Activated effector memory CD4-positive, alpha-beta T cell treated with anti-CD3 and anti-CD28 coated beads, Interleukin-2, amount 50 U/mL, for 16 hours (primary cell): ENCODE measurements around the gene E2F1.

Source experiments
- DNase-seq: peaks from one replicate; pipeline ENCODE4 v3.0.0-alpha.2; 2020

Gene E2F1, protein sequence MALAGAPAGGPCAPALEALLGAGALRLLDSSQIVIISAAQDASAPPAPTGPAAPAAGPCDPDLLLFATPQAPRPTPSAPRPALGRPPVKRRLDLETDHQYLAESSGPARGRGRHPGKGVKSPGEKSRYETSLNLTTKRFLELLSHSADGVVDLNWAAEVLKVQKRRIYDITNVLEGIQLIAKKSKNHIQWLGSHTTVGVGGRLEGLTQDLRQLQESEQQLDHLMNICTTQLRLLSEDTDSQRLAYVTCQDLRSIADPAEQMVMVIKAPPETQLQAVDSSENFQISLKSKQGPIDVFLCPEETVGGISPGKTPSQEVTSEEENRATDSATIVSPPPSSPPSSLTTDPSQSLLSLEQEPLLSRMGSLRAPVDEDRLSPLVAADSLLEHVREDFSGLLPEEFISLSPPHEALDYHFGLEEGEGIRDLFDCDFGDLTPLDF

DNA sequence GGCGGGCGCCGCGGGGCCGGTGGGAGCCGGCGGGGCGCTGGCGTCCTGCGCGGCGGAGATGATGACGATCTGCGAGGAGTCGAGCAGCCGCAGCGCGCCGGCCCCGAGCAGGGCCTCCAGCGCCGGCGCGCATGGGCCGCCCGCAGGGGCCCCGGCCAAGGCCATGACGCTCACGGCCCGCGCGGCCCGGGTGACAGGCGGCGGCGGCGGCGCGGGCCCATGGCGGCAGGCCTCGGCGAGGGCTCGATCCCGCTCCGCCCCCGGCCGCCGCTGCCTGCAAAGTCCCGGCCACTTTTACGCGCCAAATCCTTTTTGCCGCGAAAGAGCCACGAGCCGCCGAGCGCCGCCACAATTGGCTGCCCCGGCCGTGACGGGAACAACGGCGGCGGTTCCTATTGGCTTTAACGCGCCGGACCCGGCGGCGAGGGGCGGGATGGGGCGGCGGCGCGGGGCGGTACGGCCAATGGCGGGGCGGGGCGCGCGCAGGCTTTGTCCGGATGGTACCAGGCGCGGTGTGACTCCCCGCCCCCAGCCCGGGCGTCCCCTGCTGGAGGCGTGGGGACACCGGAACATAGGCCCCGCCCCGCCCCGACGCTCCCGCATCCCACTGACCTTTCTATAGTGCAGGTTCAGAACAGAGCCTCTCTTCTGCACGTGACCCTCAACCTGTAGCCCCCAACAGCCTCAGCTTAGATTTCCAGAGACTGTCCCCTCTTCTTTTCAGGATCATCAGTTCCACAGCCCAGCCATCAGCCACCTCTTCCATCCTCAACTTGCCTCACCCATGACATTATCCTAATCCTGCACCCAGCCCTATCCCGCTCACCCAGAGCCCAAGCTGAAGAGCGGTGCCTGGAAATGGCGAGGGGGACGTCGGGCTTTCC lies at the start of gene E2F1:
E2F1 (minus strand) TSS at position 286 of the 884 bp plus-strand sequence; CDS start at position 165, 121 bp downstream.
- DNase-seq, result peak; percentile 98

DNA sequence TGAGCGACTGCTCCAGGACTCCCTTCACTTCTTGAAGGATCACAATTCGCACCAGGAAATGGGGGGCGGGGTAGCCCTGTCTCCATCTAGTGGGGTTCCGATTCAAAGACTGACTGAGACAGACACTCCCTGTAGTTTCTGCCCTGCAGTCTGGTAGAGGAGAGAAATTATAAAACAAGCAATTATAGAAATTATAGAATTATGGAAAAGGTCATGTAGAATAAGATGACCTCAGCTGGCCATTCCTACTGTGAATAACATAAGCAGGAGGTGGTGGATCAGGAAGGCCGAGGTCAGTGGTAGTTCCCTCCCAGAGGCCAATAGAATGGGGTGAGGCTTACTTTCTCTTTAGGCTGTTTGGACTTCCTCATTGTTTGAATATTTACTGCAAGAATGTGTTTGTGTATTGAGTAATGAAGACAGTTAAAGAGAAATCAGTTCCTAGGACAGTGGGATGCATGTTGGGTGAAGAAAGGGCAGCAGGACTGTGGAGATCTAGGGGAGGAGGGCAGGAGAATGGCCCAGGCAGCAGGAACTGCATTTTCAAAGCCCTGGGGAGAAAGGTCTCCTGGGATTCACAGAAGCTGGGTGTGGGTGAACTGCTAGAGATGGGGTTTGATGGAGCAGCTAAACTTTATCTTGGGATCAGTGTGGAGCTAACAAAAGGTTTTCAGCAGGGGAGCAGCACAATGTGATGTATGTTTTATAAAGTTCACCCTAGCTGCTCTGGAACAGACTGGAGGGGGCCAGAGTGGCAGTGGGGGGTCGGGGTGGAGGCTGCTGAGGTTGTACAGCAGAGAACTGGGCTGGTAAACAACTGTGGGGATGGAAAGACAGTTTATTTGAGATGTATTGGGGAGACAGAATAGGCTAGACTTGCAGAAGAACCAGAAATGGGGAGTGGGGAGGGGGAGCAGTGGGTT lies 47.7 kb upstream of the E2F1 start:
- no peak for DNase-seq

DNA sequence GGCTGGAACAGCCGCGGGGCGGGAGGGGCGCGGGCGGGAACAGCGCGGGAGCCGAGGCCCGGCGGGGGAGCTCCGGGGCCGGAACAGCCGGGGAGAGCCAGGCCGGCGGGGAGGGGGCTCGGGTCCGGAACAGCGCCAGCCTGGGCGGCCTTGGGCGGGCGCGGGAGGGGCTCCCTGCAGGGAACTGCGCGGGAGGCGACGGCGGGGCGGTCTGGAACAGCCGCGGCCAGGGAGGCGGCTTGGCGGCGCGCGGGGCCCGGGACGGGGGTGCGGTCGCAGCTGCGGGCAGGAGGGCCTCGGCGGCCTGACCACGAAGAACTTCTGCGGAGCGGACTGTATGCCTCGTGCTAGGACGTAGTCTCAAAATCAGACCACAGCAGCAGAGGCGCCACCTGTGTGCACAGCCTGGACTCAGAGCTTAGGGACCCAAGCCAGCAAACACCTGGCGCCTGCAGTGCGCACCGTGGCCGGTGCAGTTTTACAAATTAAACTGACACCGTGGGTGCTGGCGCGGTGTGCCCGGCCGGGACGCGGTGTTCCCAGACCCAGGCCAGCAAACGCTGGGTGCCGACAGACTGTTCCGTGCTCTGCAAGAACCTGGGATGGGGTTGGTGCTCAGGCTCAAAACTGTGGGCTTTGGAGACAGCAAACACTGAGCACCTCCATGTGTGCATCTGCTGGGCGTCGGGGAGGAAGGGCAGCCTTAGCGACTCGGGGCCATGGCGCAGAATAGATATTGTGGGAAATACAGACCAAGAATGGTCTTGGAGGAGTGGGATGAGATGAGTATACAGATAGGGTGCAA lies 46.2 kb upstream of the E2F1 start:
- peak; percentile 94 for DNase-seq

DNA sequence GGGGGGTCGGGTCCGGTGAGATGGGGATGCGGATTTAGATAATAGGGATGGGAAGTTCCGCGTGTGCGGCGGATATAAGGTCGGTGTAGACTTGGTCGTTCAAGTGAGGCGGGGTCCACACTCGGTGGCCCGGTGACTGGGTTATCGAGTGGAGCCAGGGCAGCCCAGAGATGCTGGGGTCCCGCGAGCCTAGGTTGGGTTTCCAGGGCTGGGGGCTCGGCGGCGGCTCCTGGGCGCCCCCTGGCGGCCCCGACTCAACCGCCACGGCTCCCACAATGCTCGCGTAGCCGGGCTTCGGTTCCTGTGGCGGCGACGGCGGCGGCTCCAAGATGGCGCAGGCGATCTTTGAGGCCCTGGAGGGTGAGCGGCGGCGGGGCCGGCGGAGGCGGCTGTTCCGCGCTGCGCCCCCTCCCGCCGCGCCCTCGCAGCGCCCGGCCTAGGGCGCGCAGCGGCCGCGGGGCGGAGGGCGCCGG lies 45.5 kb upstream of the E2F1 start, which contains the start of gene ZNF341:
ZNF341 (plus strand) TSS at position 304 of the 473 bp plus-strand sequence; CDS start at position 330, 26 bp downstream.
- DNase-seq, result peak; percentile 96

DNA sequence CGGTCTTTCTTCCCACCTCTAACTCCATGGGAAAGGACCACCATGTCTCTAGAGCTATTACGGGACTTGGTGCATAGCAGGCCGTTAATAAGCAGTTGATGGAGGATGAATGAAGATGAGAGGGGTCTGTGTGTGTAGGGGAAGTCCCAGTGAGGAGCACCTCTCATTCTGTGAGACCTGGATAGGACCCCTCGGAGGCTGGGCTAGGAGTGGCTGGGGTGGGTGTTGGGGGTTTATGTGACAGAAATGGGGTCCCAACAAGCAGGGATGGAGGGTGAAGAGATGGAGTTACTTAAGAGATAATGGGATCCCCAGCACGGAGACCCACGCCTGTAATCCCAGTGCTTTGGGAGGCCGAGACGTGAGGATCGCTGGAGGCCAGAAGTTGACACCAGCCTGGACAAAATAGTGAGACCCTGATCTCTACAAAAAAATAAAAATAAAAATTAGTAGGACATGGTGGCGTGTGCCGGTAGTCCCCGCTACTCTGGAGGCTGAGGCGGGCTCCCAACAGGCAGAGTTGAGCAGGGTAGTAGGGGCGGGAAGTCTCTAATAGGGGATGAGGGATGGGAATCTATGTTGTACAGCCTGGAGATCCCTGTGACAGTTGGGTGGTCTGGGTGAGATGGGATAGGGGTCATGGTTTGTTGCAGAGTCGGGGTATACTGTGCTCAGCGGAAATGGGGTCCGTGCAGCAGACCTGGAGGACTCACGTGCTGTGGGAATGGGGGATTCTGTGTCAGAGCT lies 44.9 kb upstream of the E2F1 start:
- no peak for DNase-seq

DNA sequence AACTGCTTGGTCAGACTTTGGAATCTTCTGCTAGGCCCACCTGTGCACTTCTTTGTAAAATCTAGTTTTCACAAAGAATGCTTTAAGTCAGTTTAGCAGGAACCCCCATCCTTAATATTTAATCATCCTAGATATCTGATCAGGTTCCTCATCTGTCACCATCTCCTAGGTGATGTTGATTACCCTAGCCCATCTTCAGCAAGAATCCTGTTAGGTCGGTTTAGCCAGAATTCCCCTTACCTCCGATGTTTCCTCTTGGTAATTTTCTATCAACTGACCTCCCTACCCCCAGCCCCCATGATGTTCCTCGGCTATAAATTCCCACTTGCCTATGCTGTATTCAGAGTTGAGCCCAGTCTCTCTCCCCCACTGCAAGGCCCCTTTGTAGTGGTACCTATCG lies 42.9 kb upstream of the E2F1 start:
- no peak for DNase-seq

DNA sequence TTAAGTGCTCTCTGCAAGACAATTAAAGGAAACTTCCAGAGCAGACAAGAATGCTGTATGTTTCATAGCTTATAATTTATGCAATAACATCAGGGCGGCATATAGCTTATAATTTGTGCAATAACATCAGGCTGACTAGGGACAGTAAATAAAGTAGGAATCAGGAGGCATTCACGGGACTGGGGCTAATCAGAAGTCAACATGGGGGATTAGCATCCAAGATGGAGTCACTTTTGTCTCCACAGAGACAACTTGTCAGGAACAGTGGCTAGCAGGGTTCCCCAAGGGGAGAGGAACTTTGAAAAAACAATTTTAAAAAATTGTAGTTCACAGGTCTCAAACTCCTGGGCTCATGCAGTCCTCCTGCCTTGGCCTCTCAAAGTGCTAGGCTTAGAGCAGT lies 42.3 kb upstream of the E2F1 start:
- no peak for DNase-seq

DNA sequence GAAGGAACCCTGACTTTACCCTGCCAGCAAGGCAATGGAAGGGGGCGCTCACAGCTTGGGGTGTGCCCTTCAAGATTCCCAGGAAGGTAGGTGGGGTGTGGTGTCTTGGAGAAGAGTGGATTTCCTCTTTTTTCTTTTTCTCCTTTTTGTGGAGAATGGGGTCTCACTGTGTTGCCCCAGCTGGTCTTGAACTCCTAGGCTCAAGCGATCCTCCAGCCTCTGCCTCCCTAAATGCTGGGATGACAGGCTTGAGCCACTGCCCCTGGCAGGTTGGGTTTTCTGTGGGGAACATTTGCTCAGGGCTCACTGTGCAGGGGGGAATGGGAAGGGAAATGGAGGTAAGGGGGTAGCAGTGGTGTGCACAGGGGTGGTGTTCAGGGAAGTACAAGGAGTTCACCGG lies 41.6 kb upstream of the E2F1 start:
- DNase-seq, result no peak

DNA sequence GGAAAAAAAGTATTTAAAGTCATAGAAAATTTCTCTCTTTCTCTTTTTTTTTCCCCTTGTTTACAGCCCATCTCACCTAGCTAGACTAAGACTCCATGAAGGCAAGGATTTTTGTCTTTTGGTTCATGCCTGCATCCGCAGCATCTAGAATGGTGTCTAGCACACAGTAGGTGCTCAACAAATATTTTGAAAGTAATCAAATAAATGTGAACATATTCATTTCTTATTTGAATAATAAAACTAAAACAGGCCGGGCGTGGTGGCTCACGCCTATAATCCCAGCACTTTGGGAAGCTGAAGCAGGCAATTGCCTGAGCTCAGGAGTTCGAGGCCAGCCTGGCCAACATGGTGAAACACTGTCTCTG lies 40.9 kb upstream of the E2F1 start:
- no peak for DNase-seq

DNA sequence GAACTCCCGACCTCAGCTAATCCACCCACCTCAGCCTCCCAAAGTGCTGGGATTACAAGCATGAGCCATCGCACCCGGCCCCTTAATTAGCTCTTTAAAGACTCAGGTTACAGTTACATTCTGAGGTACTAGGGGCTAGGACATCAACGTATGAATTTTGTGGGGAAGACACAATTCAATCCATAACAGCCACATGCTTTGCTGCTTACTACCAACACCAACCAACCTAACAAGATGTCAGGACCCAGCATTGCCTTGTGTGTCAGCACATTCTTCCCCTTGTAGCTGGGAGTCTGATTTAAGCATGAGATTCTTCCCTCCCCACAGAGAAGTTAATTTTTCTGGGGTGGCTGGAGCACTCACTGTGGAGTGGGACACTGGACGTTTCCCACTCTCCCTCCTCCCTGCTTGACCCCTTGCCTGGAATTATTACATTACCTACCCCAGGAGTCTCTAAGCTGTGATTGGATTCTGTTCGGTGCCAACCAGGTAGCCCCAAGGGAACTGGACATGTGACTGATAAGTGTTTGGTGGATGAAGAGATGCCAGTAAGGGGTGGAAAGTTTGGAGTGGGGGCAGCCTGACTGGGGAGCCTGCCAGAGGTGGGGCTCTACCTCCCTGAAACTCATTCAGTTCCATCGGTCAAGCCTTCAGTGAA lies 39.6 kb upstream of the E2F1 start:
- DNase-seq, result no peak

DNA sequence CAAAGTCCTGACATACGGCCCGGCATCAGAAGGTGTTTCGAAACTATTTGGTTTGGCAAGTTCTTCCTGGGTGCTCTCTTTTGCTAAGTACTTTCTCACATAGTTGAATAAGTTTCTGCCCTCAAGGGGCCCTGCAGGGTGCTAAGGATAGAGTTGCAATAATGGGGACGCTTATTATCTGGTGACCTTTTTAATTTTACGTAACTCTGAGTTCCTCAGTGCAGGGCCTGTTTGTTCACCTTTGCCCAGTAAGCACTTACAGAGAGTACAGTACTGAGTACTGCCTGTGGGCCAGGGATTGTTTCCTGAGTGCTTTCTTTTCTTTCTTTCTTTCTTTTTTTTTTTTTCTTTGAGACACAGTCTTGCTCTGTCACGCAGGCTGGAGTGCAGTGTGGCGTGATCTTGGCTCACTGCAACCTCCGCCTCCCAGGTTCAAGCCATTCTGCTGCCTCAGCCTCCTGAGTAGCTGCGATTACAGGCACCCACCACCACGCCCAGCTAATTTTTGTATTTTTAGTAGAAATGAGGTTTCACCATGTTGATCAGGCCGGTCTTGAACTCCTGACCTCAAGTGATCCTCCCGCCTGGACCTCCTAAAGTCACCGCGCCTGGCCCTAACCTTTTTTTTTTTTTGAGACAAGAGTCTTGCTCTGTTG lies 38.4 kb upstream of the E2F1 start:
- DNase-seq, result no peak

DNA sequence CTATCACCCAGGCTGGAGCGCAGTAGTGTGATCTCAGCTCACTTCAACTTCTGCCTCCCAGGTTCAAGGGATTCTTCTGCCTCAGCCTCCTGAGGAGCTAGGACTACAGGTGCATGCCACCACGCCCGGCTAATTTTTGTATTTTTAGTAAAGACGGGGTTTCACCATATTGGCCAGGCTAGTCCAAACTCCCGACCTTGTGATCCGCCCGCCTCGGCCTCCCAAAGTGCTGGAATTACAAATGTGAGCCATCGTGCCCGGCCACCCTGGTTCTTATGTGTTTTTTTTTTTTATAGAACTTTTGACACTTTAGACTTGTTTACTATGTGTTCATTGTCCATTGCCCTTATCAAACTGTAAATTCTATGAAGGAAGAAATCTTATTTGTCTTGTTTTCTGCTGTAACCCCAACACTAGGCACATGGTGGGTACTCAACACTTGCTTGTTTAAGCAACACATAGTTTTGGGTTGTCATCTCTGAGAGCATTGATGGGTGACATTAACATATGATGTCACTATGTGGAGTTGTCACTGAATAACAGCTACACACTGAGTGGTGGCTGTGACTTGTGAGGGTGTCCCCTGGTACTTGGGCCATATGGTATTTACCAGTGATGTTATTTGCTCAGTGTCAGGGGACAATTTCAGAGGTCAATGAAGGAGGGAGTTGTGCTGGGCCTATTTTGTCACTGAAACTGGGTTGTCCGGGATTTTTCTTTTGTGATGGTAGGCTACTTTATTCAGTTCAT lies 35.4 kb upstream of the E2F1 start:
- DNase-seq, result no peak

DNA sequence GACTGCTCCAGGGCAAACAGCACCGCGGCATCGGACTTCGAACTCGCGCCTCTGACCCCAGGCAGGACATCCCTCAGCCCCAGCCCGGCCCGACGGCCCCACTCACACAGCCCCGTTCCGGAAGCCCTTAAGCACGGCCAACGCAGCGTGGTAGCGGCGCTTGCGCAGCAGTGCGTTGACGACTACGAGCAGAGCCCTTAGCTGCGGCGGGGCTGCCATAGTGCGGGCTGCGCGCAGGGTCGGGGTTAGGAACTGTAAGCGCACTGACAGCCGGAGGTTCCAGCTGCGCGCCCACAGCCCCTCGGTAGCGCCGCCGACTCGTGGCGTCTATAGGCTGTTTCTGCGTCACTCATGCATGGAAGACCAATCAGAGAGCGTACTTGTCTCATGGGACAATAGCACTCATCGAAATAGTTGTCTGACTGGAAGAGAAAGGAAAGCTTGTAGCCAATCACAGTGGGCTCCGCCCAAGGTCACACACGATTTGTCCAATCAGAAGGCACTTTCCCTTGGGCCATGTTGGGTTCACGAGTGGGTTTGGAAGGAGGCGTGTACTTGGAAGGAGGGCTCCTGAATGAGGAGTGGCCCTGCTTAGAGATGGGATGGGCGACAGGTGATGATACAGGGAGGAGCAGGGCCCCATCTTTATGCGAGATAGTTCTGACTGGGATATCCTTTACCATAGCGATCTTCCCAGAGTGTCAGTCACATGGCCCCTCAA lies 34.0 kb upstream of the E2F1 start, which contains the start of gene PXMP4:
PXMP4 (minus strand) TSS at position 322 of the 721 bp plus-strand sequence; CDS start at position 219, 103 bp downstream.
- DNase-seq, result peak; percentile 94

DNA sequence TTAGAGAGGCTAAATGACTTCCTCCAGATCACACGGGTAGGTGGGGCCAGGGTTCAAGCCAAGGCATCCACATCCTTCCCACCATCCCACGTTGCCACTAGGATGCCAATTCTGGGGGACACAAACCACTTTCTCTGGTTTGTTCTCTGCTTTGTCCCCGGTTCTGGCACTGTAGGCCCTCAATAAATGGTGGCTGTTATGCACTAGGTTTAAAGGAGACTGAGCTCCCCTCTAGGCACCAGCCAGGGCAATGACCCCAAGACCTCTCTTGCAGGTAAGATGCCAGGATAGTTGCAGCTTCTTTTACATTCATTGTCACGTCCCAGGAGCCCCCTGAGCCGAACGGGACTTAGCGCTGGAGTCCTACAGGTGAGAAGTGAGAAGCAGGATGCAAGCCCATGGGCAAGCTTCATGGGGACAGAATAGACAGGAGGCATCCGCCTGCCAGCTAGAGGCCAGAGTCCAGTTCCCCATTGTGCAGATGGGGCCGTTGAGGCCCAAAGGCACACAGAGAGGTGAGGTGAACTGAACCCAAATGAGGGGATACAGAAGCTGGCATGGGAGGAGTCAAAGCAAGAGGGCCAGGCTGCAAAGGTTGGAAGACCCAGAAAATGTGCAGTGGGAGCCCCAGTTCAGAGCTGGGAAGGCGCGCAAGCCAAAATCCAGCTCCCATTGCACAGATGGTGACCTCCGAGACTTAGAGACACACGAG lies 33.2 kb upstream of the E2F1 start:
- no peak for DNase-seq

DNA sequence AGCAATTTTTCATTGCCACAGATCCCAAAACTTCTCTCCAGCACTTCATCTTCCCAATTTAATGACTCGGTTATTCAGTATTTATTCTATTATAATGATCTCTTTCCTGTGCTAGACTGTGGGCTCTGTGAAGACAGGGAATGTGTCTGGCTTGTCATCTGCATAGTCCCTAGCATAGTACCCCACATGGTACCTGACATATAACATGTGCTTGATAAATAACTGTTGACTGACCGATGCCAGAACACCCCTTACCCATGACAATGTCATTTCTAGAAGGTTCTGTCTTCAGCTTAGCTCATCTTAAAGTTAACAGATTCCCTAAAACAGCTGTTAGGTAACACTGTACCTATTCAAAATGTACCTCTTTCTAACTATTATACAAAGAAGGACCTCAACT lies 30.3 kb upstream of the E2F1 start:
- no peak for DNase-seq

DNA sequence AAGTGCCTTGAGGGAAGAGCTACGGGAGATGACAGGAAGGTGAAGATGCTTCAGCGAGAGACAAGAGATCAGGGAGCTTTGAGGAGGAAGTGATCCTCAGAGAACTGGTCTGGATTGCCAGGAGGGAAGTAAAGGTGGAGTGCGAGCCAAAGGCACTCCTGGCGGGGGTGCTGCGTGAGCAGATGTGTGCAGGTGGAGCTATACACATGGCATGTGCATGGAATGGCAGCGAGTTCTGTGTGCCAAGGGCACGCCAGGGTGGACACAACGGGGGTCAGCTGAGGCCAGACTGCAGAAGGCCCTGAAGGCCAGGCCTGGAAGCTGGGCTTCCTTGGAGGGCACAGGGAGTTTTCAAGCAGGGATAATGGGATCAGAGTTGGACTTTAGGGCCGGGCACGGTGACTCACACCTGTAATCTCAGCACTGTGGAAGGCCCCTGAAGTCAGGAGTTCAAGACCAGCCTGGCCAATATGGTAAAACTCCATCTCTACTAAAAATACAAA lies 27.7 kb upstream of the E2F1 start:
- DNase-seq, result no peak

DNA sequence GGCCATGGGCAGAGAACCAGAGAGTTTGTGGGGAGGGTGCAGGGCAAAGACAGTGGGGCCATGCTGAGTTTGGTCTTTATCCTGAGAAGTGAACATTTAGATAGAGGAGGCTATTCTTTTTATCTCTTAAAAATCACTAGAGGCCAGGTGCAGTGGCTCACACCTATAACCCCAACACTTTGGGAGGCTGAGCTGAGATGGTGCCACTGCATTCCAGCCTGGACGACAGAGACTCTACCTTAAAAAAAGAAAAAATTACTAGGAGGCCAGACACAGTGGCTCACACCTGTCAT lies 25.2 kb upstream of the E2F1 start:
- no peak for DNase-seq
